Ureter (tissue), 1 donor: ENCODE results near the gene CIB1. TPM values are rescaled to one million over a fixed set of nuclear protein-coding genes. Genes with fewer than 3 reads are reported as not detected.
"Not testable (repeated sequence)": the region's sequence is repeated elsewhere in the genome, so short reads cannot be mapped to it uniquely, and the experiment has no call there.

ENCODE experiments used
- DNase-seq: peaks from one replicate; pipeline ENCODE4 v3.0.0-alpha.2; 2020; ENCODE audit warnings: low spot score
- total RNA-seq: library from RNA; stranded (reverse); gene quantifications from one replicate; pipeline ENCODE4 v1.2.4, GENCODE V29; 2023
- donor health status: DM: yes; HTN: yes; CAD: no.

Gene CIB1
- total RNA-seq, 1 donor from 2014 or later, result 104 TPM

DNA sequence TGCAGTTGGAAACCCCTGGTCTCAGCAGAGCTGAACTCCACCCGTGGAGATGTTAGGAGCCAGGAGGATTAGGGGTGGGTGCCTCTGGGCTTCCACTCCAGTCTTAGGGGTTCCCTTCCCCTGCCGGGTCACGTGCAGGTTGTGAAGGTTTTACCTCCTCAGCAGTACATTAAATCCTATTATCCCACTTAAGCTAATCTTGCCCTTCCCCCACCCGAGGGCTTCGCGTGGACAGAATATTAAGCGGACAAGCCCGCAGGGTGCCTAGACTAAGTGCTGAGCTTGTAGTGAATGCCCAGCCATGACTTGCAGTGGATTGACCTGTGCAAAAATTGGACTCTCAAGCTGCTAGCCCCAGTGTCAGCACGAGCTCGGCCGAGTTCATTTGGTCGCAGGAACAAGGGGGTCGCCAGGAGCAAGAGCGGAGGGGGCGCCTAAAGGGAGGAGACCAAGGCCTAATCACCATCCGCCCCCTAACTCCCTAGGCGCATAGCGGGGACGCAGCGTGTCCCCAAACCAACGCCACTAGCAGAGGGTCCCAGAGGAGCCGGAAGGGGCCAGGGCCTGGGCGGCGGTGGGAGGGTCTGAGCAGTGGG, 33.1 kb downstream of the CIB1 start:
- DNase-seq, result no peak

DNA sequence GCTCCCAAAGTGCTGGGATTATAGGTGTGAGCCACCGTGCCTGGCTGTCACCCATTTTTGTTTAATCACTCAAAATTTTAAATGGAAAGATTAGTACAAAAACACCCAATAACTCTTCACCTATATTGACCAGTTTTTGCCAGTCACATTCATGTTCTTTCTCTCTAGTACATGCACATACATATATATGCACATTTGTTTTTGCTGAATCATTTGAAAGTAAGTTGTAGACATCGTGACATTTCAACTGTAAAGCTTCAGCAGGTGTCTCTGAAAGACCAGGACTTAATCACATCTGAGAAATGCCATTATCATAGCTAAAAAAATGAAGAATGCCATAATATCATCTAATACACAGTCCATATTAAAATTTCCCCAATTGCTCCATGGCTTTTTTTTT, 39.1 kb downstream of the CIB1 start:
- DNase-seq, result no peak

DNA sequence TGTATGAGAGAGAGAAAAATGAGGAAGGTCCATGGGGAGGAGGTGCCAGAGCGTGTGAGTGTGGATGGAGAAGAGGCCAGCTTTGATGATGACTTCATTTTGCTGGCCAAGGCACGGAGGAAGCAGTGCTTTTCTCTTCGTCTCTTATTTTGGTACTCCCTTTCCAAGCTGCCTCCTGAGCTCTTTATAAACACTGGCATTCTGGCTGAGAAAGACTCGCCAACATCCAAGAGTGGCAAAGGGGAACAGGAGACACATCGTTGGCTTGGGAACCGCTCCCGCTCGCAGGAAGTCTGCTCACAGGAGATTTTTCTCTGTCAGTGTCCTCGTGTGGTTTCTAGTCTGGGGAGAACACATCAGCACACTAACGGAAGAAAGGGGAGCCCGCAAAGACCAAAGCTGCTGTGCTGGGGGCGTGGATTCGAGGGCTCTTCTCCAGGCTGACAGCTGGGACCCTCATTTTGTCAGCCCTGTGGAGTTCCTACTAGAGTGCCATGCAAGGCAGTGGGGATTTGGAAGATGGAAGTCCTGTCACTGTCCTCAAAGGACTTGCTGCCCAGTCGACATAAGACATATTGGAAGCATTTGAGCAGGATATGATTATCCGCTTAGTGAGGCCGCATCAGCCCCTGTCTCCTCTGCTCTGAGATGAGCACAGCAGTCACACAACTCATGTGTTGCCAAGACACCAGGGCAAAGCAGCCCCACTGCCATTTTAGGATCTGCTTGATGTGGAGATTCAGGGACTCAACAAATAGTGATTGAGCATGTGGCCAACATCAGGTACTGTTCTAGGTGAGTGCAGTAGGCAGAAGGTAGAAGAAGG, 40.6 kb downstream of the CIB1 start:
- DNase-seq, result peak; percentile 67

DNA sequence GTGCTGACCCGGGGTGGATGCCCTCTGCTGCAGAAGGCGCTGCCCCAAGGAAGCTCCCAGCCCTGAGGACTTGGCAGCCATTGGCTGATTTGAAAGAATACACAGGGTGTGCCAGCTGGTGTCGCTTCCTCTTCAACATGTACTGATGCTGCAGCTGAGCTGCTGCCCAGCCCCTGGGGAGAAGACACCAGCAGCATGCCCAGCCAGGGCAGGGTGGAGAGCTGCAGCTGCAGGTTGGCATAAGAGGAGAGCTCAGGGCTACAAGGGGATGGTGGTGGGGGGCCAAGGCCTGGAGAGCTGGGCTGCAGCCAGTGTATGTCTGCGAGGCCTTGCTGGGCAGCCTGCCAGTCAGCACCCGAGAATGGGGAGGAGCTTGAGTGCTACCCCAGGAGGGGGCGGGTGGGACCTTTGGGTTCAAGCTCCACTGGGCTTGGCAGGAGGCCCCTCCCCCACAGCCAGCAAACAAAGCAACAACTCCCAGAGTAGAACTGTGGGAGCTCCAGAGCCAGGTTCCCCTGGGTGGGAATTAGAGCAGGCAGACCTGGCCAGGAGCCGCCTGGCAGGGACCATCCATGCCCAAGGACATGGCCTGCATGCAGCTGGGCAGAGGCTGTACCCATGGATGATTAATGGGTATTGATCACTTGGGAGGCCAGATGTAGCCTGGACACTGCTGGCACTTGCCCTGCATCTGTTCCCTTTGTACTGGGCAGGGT, 41.8 kb downstream of the CIB1 start:
- DNase-seq, result peak; percentile 86

DNA sequence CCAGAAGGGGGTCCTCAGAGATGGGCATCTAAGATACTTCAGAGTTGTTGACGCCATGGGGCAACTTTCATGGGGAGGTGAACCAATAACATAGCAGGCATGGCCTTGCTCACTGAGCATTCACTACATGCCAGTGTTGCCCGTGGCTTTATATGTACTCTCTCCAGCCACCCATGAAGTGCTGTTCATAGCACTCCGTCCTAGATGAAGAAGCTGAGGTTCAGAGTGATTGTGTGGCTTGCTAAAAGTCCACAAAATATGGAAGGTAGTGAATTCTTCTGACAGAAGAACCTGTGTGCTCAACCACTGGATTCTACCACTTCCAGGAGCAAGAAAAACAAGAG, 42.4 kb downstream of the CIB1 start:
- no peak for DNase-seq

DNA sequence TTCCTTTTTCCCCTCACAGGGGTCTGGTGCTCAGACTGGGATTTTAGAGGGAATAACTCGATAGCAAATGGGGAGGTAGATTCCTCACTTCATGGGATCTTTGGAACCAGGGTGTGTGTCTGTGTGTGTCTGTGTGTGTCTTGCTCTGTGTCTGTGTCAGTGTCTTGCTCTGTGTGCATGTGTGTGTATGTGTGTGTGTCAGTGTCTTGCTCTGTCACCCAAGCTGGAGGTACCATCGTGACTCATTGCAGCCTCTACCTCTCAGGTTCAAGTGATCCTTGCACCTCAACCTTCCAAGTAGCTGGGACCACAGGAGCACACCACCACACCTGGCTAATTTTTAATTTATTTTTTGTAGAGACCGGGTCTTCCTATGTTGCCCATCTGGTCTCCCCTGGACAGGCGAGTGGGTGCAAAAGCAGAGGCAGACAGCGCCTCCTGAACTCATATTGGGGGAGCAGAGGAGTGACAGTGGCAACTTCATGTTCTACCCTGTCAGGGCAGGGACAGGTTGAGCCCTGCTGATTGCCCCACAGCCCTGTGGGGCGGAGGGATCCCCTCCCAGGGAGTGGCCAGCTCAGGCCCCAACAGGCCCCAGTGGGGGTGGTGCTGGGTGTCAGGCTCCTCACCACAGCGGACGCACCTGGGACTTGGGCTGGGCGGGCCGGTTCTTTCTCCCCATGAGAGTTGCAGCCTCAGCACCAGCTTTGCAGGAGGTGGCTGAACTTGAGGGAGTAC, 43.0 kb downstream of the CIB1 start:
- DNase-seq, result peak; percentile 90

DNA sequence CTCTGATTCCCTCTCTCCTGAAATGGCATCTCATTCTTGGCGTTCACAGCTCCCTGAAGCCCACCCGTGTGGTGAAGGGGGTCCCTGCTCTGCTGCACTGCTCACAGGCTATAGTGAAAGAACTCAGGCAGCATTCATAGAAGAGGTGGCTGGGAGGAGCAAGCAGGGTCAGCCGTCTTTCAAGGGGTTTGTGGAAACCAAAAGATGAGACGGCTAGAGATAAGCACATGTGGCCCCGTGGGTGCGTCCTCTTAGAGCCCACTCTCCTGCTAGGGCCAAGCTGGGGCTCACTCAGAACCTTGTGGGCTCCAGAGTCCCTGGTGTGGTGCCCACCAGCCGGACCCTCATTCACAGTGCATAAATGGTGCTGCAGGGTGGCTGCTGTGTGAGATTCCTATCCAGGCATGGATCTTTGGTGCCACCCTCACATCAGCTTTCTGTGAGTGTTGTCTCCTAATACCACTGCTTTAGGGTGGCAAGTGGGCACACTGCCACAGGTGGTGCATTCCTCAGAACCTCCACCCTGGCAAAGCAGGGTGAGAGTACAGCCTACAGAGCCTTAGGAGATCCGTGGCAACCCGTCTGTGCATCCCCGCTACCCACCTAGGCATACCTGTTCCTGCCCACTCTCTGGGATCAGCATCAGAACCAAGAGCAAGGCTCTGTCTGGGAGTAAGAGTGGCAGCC, 43.8 kb downstream of the CIB1 start:
- no peak for DNase-seq

DNA sequence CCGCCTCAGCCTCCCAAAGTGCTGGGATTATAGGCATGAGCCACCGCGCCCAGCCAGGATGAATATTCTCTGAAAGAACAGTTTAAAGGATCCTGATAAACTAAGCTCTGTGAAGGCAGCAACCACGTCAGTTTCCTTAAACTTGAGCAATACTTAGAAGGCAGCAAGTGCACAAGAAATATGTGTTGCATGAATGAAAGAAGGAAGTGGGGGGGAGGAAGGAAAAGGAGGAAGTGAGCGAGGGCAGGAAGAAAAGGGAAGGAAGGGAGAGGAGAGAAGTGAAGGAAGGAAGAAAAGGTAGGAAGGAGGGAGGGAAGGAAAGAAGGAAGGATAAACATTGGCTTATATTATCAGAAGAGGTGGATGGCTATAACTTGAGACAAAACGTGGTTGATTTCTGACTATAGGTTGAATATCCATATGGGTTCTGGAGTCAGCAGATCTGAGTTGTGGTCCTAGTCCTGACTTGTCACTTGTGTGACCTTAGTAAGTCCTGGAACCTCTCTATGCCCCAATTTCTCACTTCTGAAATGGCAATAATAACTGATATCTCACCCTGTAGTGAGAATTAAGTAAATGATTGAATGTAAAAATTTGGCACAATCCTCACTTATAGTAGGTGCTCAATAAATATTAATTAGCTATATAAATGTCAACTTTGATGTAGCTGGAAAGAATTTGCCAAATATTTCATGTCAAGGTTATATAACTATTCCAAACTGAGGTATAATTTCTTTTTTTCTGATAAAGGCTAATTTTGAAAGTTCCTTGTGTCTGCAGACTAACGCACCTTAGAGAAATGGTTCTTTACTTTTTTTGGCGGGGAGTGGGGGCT, 44.6 kb downstream of the CIB1 start:
- DNase-seq, result no peak

DNA sequence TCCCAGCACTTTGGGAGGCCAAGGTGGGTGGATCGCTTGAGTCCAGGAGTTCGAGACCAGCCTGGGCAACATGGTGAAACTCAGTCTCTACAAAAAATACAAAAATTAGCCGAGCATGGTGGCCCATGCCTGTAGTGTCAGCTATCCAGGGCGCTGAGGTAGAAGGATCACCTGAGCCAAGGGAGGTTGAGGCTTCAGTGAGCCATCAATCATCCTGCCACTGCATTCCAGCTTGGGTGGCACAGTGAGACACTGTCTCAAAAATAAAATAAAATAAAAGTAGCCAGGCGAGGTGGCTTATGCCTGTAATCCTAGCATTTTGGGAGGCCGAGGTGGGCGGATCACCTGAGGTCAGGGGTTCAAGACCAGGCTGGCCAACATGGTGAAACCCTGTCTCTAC, 45.7 kb downstream of the CIB1 start:
- not testable (repeated sequence) for DNase-seq

DNA sequence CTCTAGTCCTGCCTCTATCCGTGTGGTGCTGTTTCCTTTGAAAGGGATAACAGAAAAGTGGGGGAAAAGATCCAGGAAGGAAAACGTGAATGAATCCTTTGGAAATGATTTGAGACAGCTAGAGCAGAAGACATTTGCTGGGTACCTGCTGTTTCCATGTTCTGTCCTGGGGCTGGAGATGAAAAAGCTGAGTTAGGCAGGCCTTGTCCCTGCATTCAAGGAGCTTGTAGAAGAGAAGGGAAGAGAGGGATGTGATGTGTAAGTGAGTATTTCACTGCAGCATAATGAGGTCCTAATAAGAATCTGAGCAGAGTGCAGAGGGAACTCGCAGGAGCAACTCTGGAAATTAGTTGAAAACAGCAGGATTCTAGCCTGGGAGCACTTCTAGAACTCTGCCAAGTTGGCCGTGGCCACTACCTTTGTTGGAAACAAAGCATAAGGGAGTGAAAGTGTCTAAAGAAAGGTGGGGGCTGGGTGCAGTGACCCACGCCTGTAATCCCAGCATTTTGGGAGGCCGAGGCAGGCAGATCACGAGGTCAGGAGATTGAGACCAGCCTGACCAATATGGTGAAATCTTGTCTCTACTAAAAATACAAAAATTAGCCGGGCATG, 46.4 kb downstream of the CIB1 start:
- DNase-seq, result no peak

DNA sequence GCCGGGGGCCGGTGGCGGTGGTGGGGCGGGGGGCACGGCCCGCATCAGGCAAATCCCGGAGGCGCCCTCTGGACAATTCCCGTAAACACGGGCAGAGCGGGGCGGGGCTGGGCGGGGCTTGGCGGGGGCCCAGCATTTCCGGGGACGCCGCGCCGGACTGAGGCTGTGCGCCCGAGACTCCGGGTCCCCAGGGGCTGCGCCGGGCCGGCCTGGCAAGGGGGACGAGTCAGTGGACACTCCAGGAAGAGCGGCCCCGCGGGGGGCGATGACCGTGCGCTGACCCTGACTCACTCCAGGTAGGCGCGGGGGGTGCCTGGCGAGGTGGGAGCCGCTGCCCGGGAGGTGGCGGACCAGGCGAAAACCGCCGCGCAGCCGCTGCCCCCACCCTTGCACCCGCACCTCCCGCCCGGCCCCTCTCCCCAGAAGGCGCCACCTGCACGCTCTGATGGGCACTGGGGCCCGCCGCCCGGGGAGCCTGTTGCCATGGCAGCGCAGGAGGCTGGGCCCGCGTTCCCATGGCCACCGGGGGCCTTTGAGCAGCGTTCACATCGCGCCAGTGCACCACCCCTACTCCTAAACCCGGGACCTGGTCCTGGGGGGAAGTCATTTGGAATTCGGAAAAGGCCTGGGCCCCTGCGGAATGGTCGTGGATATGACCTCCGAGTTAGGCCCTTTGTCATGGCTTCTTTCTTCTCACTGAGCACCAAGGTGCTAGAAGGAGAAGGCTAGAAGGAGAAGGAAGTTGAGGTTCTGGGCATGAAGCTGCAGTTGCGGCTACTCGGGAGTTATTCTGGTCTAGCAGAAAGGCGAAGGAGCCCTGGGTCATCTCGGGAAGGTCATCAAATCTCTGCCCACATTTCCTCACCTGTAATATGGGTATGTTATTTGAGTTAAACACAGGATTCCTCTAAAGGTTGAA, 48.7 kb downstream of the CIB1 start:
- peak; percentile 84 for DNase-seq

DNA sequence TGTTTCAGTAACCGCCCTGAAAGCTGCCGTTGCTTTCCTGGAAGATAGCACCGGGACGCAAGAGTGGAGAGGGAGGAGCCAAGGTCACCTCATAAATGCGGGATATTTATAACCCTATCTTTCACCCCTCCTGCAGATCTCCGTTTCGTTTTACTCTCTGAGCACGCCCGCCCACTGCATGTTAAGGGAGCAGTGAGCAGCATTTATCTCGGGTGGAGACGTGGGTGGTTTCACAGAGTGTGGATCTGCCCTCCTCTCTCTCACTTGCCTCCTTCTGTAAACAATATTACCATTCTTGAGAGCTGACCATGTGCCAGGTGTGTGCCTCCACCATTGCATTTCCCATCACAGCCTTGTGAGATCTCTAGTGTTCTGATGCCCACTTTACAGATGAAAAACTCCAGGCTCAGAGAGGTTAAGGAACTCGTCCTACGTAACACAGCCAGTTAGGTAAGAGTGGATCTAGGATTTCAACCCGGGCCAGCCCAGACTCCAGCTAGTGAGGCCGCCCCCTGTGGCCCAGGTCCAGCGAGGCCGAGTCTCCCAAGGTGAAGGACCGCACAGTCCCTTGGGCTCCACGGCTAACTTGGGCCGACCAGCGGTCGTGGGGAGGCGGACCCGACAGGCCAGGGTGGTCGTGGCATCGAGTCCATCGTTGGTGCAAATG, 49.5 kb downstream of the CIB1 start:
- peak; percentile 90 for DNase-seq

DNA sequence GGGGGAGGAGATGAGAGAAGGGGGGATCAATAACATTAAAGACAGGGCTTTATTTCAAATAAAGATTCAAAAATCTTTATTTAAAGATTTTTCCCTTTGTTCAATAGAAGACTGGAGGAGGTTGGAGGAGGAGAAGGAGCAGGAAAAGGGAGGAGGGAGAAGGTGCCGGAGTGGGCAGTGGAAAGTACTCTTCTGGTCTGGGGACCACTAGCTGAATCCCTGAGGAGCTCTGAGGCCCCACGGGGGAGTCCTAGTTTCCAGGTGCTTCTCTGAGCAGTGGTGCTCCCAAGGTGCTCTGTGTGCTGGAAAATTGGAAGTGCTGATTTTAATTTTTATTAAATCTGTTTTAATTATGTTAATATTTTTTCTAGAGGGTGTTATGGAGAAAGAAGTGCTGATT, 52.0 kb downstream of the CIB1 start:
- DNase-seq, result no peak

Other genes with a start within 250 kb of the CIB1 start
- 31.4 TPM for gene ZNF710, start 232.6 kb downstream of the CIB1 start, total RNA-seq
- 65.2 TPM for gene IDH2, start 131.5 kb downstream of the CIB1 start, total RNA-seq
- 183 TPM for gene SEMA4B, start 32.6 kb downstream of the CIB1 start, total RNA-seq
- 16.9 TPM for gene GDPGP1, start 268 bp upstream of the CIB1 start, total RNA-seq
- gene TTLL13, start 15.6 kb upstream of the CIB1 start, total RNA-seq, result 0.36 TPM
- gene NGRN, start 31.7 kb upstream of the CIB1 start, total RNA-seq, result 98.5 TPM
- 8.9 TPM for gene ZNF774, start 118.3 kb upstream of the CIB1 start, total RNA-seq
- gene IQGAP1, start 154.3 kb upstream of the CIB1 start, total RNA-seq, result 260 TPM